Measurements from ENCODE around the gene LRRC14B. TPM values are rescaled to one million over a fixed set of nuclear protein-coding genes. Genes with fewer than 3 reads are reported as not detected.
A peak's percentile ranks its signal among the peaks of the same experiment; 100 is the strongest.

The LRRC14B gene
- total and polyA plus RNA-seq, 4 donors: 0.09 TPM; not detected in 3

- H3K36me3 ChIP-seq (ENCODE audit: control insufficient read depth in 4 of 4, insufficient read depth in 3 of 4, low read depth in 1 of 4, low read length in 3 of 4): no peaks in the 10 kb centered on the region
- no peak overlapping the region for H3K9ac ChIP-seq (ENCODE audit: low read depth in 1 of 2, low read length in 2 of 2)
- no peak overlapping the region for H3K4me3 ChIP-seq (ENCODE audit: low read depth in 1 of 3, low read length in 3 of 3)
- H3K9me3 ChIP-seq (ENCODE audit: control insufficient read depth in 4 of 4, low read length in 3 of 4): no peaks in the 10 kb centered on the region
- H3K4me1 ChIP-seq (ENCODE audit: control insufficient read depth in 4 of 4, insufficient read depth in 4 of 4, low read length in 3 of 4): peaks cover 2 to 22% (median 16%) of the 10 kb centered on the region in 4 donors
- no peaks in the 10 kb centered on the region for H3K27me3 ChIP-seq (ENCODE audit: control insufficient read depth in 4 of 4, insufficient read depth in 4 of 4, low read length in 3 of 4)
- H3K27ac ChIP-seq (ENCODE audit: low read depth in 1 of 2, low read length in 2 of 2): no peak overlapping the region
- WGBS: 38% methylated on average over 37 of the region's 37 CpGs
- peak; percentile 85 for DNase-seq (ENCODE audit: low spot score)
- TF ChIP-seq NR2F2 (IDR thresholded peaks at IDR 0.05) (no peak), YY1 (IDR thresholded peaks at IDR 0.05) (no peak), RXRA (IDR thresholded peaks at IDR 0.05) (no peak), CTCF (IDR thresholded peaks at IDR 0.05; ENCODE audit: low read depth, low read length, missing input control) (peak; percentile 94), RAD21 (IDR thresholded peaks at IDR 0.05) (peak; percentile 81 to 91), ATF3 (IDR thresholded peaks at IDR 0.05) (no peak), HNF4A (conservative IDR thresholded peaks at IDR 0.05) (no peak)
- TF ChIP-seq, protein P1, sequence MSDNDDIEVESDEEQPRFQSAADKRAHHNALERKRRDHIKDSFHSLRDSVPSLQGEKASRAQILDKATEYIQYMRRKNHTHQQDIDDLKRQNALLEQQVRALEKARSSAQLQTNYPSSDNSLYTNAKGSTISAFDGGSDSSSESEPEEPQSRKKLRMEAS (IDR thresholded peaks at IDR 0.05): no peak
- TF ChIP-seq, protein P2, sequence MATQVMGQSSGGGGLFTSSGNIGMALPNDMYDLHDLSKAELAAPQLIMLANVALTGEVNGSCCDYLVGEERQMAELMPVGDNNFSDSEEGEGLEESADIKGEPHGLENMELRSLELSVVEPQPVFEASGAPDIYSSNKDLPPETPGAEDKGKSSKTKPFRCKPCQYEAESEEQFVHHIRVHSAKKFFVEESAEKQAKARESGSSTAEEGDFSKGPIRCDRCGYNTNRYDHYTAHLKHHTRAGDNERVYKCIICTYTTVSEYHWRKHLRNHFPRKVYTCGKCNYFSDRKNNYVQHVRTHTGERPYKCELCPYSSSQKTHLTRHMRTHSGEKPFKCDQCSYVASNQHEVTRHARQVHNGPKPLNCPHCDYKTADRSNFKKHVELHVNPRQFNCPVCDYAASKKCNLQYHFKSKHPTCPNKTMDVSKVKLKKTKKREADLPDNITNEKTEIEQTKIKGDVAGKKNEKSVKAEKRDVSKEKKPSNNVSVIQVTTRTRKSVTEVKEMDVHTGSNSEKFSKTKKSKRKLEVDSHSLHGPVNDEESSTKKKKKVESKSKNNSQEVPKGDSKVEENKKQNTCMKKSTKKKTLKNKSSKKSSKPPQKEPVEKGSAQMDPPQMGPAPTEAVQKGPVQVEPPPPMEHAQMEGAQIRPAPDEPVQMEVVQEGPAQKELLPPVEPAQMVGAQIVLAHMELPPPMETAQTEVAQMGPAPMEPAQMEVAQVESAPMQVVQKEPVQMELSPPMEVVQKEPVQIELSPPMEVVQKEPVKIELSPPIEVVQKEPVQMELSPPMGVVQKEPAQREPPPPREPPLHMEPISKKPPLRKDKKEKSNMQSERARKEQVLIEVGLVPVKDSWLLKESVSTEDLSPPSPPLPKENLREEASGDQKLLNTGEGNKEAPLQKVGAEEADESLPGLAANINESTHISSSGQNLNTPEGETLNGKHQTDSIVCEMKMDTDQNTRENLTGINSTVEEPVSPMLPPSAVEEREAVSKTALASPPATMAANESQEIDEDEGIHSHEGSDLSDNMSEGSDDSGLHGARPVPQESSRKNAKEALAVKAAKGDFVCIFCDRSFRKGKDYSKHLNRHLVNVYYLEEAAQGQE (IDR thresholded peaks at IDR 0.05): no peak
These were observed 2.5 kb upstream of the LRRC14B start for GRCh38 chr5:188488-189481.

- no peaks in the 10 kb centered on the region for H3K27me3 ChIP-seq (ENCODE audit: control insufficient read depth in 4 of 4, insufficient read depth in 4 of 4, low read length in 3 of 4)
- no peak overlapping the region for H3K27ac ChIP-seq (ENCODE audit: low read depth in 1 of 2, low read length in 2 of 2)
- no peak overlapping the region for H3K9ac ChIP-seq (ENCODE audit: low read depth in 1 of 2, low read length in 2 of 2)
- TF ChIP-seq FOXA1 (IDR thresholded peaks at IDR 0.05): no peak
- TF ChIP-seq HNF4A (conservative IDR thresholded peaks at IDR 0.05): no peak
- no peak for TF ChIP-seq RAD21 (IDR thresholded peaks at IDR 0.05)
- no peak for TF ChIP-seq ATF3 (IDR thresholded peaks at IDR 0.05)
- TF ChIP-seq, protein P1 (IDR thresholded peaks at IDR 0.05): no peak
- TF ChIP-seq GABPA (IDR thresholded peaks at IDR 0.05 in 1 of 2, conservative IDR thresholded peaks at IDR 0.05 in 1 of 2): no peak
- DNase-seq (ENCODE audit: low spot score): no peak
- H3K4me1 ChIP-seq (ENCODE audit: control insufficient read depth in 4 of 4, insufficient read depth in 4 of 4, low read length in 3 of 4): peaks cover 2 to 22% (median 16%) of the 10 kb centered on the region in 4 donors
- WGBS: 93% methylated on average over 10 of the region's 10 CpGs
- no peaks in the 10 kb centered on the region for H3K9me3 ChIP-seq (ENCODE audit: control insufficient read depth in 4 of 4, low read length in 3 of 4)
- no peaks in the 10 kb centered on the region for H3K36me3 ChIP-seq (ENCODE audit: control insufficient read depth in 4 of 4, insufficient read depth in 3 of 4, low read depth in 1 of 4, low read length in 3 of 4)
- H3K4me3 ChIP-seq (ENCODE audit: low read depth in 1 of 3, low read length in 3 of 3): no peak overlapping the region
These were observed 1.8 kb upstream of the LRRC14B start for GRCh38 chr5:189486-189885.

Data from liver (tissue), 9 donors.